IMR-90 (cell line): ENCODE data around the gene EIF1AX. TPM values are rescaled to one million over a fixed set of nuclear protein-coding genes. Genes with fewer than 3 reads are reported as not detected.

ENCODE experiments used
- ATAC-seq: fragments of 200-7000 bp; cut with Tn5 transposase; 2 replicates; pipeline ENCODE4 v1.9.1; 2020; ENCODE audit warnings: low read depth, mild to moderate bottlenecking, moderate library complexity
- BruUV-seq: library from RNA; stranded (reverse); fragments of 400-500 nt; replicated peaks from 2 replicates; lab custom pipeline; 2021; lab: Mats Ljungman, UMichigan
- CTCF ChIA-PET: fragments of 300-600 bp; formaldehyde crosslinking; extraction: SDS; loops from one replicate; lab custom pipeline; 2021; ENCODE audit warnings: antibody characterized with exemption; lab: Yijun Ruan, JAX
- POLR2A ChIA-PET: fragments of 300-600 bp; sonication (Branson Sonifier 250); formaldehyde crosslinking; loops from one replicate; lab custom pipeline; 2022; ENCODE audit warnings: antibody characterized with exemption; ENCODE audit not compliant: unreplicated experiment; lab: Charles Lee
- DNase-seq: peaks from one replicate; pipeline ENCODE4 v3.0.0; 2013
- H2AFZ ChIP-seq: replicated peaks from 2 replicates; pipeline ENCODE3; 2013; ENCODE audit warnings: low read length, mild to moderate bottlenecking; ENCODE audit not compliant: poor library complexity
- H2AK5ac ChIP-seq: 2 replicates; pipeline ENCODE4 v1.6.1; 2013; ENCODE audit warnings: low read depth, low read length, inconsistent platforms
- H2AK9ac ChIP-seq: replicated peaks from 2 replicates; pipeline ENCODE3; 2013; ENCODE audit warnings: mild to moderate bottlenecking, low read depth, low read length, moderate library complexity; ENCODE audit not compliant: poor library complexity
- H2BK120ac ChIP-seq: 2 replicates; pipeline ENCODE4 v1.6.1; 2013; ENCODE audit warnings: low read depth, low read length, inconsistent platforms
- H2BK15ac ChIP-seq: 3 replicates; pipeline ENCODE4 v1.6.1; 2013; ENCODE audit warnings: low read depth, low read length, inconsistent platforms
- H2BK20ac ChIP-seq: 2 replicates; pipeline ENCODE4 v1.6.1; 2013; ENCODE audit warnings: low read depth, mild to moderate bottlenecking, inconsistent platforms, low read length, moderate library complexity
- H2BK5ac ChIP-seq: 2 replicates; pipeline ENCODE4 v1.6.1; 2013; ENCODE audit warnings: mild to moderate bottlenecking, low read depth, low read length, inconsistent platforms; ENCODE audit not compliant: poor library complexity, severe bottlenecking
- H3K14ac ChIP-seq: replicated peaks from 2 replicates; pipeline ENCODE4 v1.6.1; 2013; ENCODE audit warnings: low read depth, low read length, inconsistent platforms
- H3K18ac ChIP-seq: 2 replicates; pipeline ENCODE4 v1.6.1; 2013; ENCODE audit warnings: low read depth, low read length, control low read depth
- H3K23ac ChIP-seq: 2 replicates; pipeline ENCODE4 v1.6.1; 2013; ENCODE audit warnings: low read depth, low read length, inconsistent platforms
- H3K27ac ChIP-seq: 2 replicates; pipeline ENCODE4 v1.5.1; 2013; ENCODE audit warnings: mild to moderate bottlenecking, control low read depth, low read length; ENCODE audit not compliant: insufficient read depth
- H3K27me3 ChIP-seq: 2 replicates; pipeline ENCODE4 v1.6.1; 2013; ENCODE audit warnings: low read length; ENCODE audit not compliant: control insufficient read depth, insufficient read depth
- H3K36me3 ChIP-seq: 2 replicates; pipeline ENCODE4 v1.6.1; 2013; ENCODE audit warnings: low read length, mixed read lengths; ENCODE audit not compliant: control insufficient read depth, insufficient read depth
- H3K4ac ChIP-seq: 2 replicates; pipeline ENCODE4 v1.6.1; 2013; ENCODE audit warnings: low read depth, low read length, inconsistent platforms
- H3K4me1 ChIP-seq: 2 replicates; pipeline ENCODE4 v1.6.1; 2013; ENCODE audit warnings: low read length, mixed read lengths; ENCODE audit not compliant: control insufficient read depth, insufficient read depth
- H3K4me2 ChIP-seq: 2 replicates; pipeline ENCODE4 v1.6.1; 2013; ENCODE audit warnings: low read depth, mild to moderate bottlenecking, control low read depth, low read length, moderate library complexity
- H3K4me3 ChIP-seq: 2 replicates; pipeline ENCODE4 v1.5.1; 2013; ENCODE audit warnings: low read depth, mild to moderate bottlenecking, control low read depth, low read length, moderate library complexity; ENCODE audit not compliant: insufficient read depth
- H3K56ac ChIP-seq: 2 replicates; pipeline ENCODE4 v1.6.1; 2013; ENCODE audit warnings: low read length, inconsistent platforms; ENCODE audit not compliant: insufficient read depth; ENCODE audit errors: extremely low read depth
- H3K79me1 ChIP-seq, 2 experiments: 2 replicates each; pipeline ENCODE4 v1.6.1; 2013; ENCODE audit warnings: low read length in 2 of 2, inconsistent platforms in 1 of 2, low read depth in 1 of 2
- H3K9ac ChIP-seq: 2 replicates; pipeline ENCODE4 v1.6.1; 2013; ENCODE audit warnings: low read depth, low read length, control low read depth
- H3K9me1 ChIP-seq: 2 replicates; pipeline ENCODE4 v1.6.1; 2013; ENCODE audit warnings: low read length, inconsistent platforms; ENCODE audit not compliant: insufficient read depth
- H3K9me3 ChIP-seq: 2 replicates; pipeline ENCODE4 v1.6.1; 2013; ENCODE audit warnings: low read length; ENCODE audit not compliant: control insufficient read depth, insufficient read depth
- H4K20me1 ChIP-seq: 2 replicates; pipeline ENCODE4 v1.6.1; 2013; ENCODE audit warnings: low read length, inconsistent platforms; ENCODE audit not compliant: insufficient read depth
- H4K5ac ChIP-seq: 2 replicates; pipeline ENCODE4 v1.6.1; 2013; ENCODE audit warnings: mild to moderate bottlenecking, low read depth, low read length, control low read depth
- H4K8ac ChIP-seq, 2 experiments: 2 replicates each; pipeline ENCODE4 v1.6.1; 2013; ENCODE audit warnings: low read depth in 2 of 2, low read length in 2 of 2, control low read depth in 1 of 2, inconsistent platforms in 1 of 2
- H4K91ac ChIP-seq: 2 replicates; pipeline ENCODE4 v1.6.1; 2013; ENCODE audit warnings: low read depth, low read length, inconsistent platforms; ENCODE audit not compliant: insufficient read depth
- CEBPB ChIP-seq: IDR thresholded peaks from 2 replicates; pipeline ENCODE4 v1.6.1; 2012; ENCODE audit warnings: low read depth, low read length, improper control_type of control experiment
- CHD1 ChIP-seq: IDR thresholded peaks from 2 replicates; pipeline ENCODE4 v1.6.1; 2012; ENCODE audit warnings: low read depth, low read length, improper control_type of control experiment
- FOS ChIP-seq: fragments of 150-350 bp; IDR thresholded peaks from 2 replicates; pipeline ENCODE4 v1.6.1; 2016; ENCODE audit warnings: low read depth, low read length
- MAFK ChIP-seq: IDR thresholded peaks from 2 replicates; pipeline ENCODE4 v1.6.1; 2012; ENCODE audit warnings: low read depth, low read length, improper control_type of control experiment
- MAZ ChIP-seq: IDR thresholded peaks from 2 replicates; pipeline ENCODE4 v1.6.1; 2012; ENCODE audit warnings: low read depth, mild to moderate bottlenecking, low read length, improper control_type of control experiment, moderate library complexity, borderline replicate concordance
- NFE2L2 ChIP-seq: fragments of 150-350 bp; IDR thresholded peaks from 2 replicates; pipeline ENCODE4 v1.6.1; 2016; ENCODE audit warnings: low read depth, mild to moderate bottlenecking, low read length
- POLR2A ChIP-seq: IDR thresholded peaks from 2 replicates; pipeline ENCODE4 v1.6.1; 2012; ENCODE audit warnings: mild to moderate bottlenecking, low read depth, low read length
- SMC3 ChIP-seq: fragments of 150-350 bp; IDR thresholded peaks from 2 replicates; pipeline ENCODE4 v1.6.1; 2016; ENCODE audit warnings: low read depth, mild to moderate bottlenecking, antibody characterized with exemption, low read length, moderate library complexity
- USF2 ChIP-seq: fragments of 150-350 bp; IDR thresholded peaks from 2 replicates; pipeline ENCODE4 v1.6.1; 2017; ENCODE audit warnings: mild to moderate bottlenecking, antibody characterized with exemption, low read length, low read depth
- WGBS, 2 experiments: methylation state at CpG; one replicate each; pipeline versions ENCODE4 v1.1.5 to v1.1.7; 2013; ENCODE audit warnings: missing lambda C conversion rate in 2 of 2; ENCODE audit not compliant: insufficient read length in 1 of 2; ENCODE audit errors: extremely low coverage in 2 of 2; 5-methylcytosine and 5-hydroxymethylcytosine counted together
- dilution Hi-C: fragments of 300-500 bp; cut with HindIII; formaldehyde crosslinking; loops from one replicate; pipeline ENCODE4 v1.14.3; 2018; ENCODE audit warnings: low sequenced_read_pairs; ENCODE audit not compliant: unreplicated experiment
- in situ Hi-C: fragments of 300-500 bp; cut with MboI; formaldehyde crosslinking; loops from 3 replicates; pipeline ENCODE4 v1.14.3; 2019; ENCODE audit warnings: low sequenced_read_pairs, inconsistent platforms, mixed read lengths
- intact Hi-C: fragments of 100-400 bp; cut with micrococcal nuclease; formaldehyde crosslinking; loops from 2 replicates; pipeline ENCODE4 v1.10.0; 2022
- polyA plus RNA-seq, 3 experiments: library from polyadenylated mRNA; depleted of rRNA; stranded (reverse); fragments of >200 nt; gene quantifications; 2 replicates each; pipeline ENCODE4 v1.2.3, GENCODE V29; 2012; ENCODE audit warnings: low replicate concordance in 1 of 3
- total RNA-seq: library from RNA; depleted of rRNA; stranded (reverse); fragments of >200 nt; gene quantifications from 2 replicates; pipeline ENCODE4 v1.2.3, GENCODE V29; 2012

EIF1AX gene
- total and polyA plus RNA-seq, 2 of the 4 experiments (the other 2 are of a cell fraction) = 12.2 to 44.5 TPM

DNA sequence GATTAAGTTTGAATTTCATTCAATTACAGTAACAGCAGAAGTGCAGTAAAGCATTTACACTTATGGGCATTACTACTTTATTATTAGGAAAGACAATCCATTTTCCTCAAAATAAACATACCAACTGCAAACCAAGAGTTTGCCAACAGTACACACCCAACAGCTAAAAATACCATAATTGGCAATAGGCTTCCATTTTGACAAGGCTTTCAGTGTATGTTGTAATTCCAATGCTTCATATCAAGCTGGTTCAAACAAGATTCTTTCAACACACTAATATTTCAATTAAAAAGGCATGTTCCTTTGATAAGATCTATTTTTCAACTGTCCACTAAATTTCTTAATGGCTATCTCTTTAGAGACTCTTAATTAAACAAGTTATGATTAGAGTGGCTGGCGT lies 12.1 kb downstream of the EIF1AX start:
- Histone ChIP-seq H2BK20ac (no peak overlapping the region), H3K79me1 (peaks cover 6% of the 10 kb centered on the region in 2 experiments; a peak in 2 of 4 replicates), H4K8ac (no peak overlapping the region), H3K9me1 (no peaks in the 10 kb centered on the region), H2AK9ac (no peak overlapping the region), H3K9me3 (no peaks in the 10 kb centered on the region), H3K23ac (no peak overlapping the region), H4K5ac (no peak overlapping the region), H3K4me1 (no peaks in the 10 kb centered on the region), H3K56ac (no peak overlapping the region), H3K27ac (no peak overlapping the region), H2BK15ac (no peak overlapping the region), H3K4me3 (no peak overlapping the region), H2BK120ac (no peak overlapping the region), H3K27me3 (no peaks in the 10 kb centered on the region), H2BK5ac (no peak overlapping the region), H3K14ac (no peak overlapping the region), H2AK5ac (no peak overlapping the region), H4K91ac (no peak overlapping the region), H4K20me1 (no peaks in the 10 kb centered on the region), H3K4me2 (no peak overlapping the region), H2AFZ (no peak overlapping the region), H3K4ac (no peak overlapping the region), H3K9ac (no peak overlapping the region), H3K18ac (no peak overlapping the region), H3K36me3 (peaks cover 24% of the 10 kb centered on the region)
- in situ Hi-C loops = no loop called here
- intact Hi-C loops = loop anchor here (10.0 kb wide), 2 partner anchors 585 to 755 kb away; no protein-coding TSS in a partner anchor
- ATAC-seq (no peak), DNase-seq (no peak)
- POLR2A ChIA-PET = no interaction called here
- no TSS peak for BruUV-seq
- WGBS, 2 experiments = no CpG with 5 or more reads among the region's 1 CpG
- dilution Hi-C loops = no loop called here
- CTCF ChIA-PET = no interaction called here
- TF ChIP-seq POLR2A (no peak), CEBPB (no peak), NFE2L2 (no peak), MAZ (no peak), MAFK (no peak), CHD1 (no peak), SMC3 (no peak), FOS (no peak), USF2 (no peak)
